Measurements from ENCODE around the gene CACFD1. TPM values are rescaled to one million over a fixed set of nuclear protein-coding genes. Genes with fewer than 3 reads are reported as not detected.

CACFD1 gene
- total and polyA plus RNA-seq, 7 donors, result 2.8 to 9.4 (median 7.1) TPM

DNA sequence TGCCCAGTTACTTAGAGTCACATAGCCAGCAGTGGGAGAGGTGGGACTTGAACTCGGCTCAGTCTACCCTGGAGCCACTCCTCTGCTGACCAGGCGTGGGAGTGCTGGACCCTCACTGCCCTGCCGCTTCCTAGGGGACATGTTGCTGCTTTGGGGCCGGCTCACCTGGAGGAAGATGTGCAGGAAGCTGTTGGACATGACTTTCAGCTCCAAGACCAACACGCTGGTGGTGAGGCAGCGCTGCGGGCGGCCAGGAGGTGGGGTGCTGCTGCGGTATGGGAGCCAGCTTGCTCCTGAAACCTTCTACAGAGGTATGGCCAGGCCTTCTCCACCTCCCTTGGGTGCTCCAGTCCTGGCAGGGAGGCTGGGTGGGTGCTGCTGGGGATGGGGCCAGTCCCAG is 3.4 kb upstream of the CACFD1 start:
- intact Hi-C loops (cut with DNase I), result no loop called here
- TF ChIP-seq, protein P1, sequence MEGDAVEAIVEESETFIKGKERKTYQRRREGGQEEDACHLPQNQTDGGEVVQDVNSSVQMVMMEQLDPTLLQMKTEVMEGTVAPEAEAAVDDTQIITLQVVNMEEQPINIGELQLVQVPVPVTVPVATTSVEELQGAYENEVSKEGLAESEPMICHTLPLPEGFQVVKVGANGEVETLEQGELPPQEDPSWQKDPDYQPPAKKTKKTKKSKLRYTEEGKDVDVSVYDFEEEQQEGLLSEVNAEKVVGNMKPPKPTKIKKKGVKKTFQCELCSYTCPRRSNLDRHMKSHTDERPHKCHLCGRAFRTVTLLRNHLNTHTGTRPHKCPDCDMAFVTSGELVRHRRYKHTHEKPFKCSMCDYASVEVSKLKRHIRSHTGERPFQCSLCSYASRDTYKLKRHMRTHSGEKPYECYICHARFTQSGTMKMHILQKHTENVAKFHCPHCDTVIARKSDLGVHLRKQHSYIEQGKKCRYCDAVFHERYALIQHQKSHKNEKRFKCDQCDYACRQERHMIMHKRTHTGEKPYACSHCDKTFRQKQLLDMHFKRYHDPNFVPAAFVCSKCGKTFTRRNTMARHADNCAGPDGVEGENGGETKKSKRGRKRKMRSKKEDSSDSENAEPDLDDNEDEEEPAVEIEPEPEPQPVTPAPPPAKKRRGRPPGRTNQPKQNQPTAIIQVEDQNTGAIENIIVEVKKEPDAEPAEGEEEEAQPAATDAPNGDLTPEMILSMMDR (IDR thresholded peaks at IDR 0.05), result no peak
- DNase-seq (no peak), ATAC-seq (no peak)
- Histone ChIP-seq H3K9me3 (no peaks in the 10 kb centered on the region), H3K4me1 (peaks cover 14% of the 10 kb centered on the region), H3K4me3 (no peak overlapping the region), H3K27me3 (ENCODE audit: insufficient read depth in 3 of 3, low read length in 2 of 3) (no peaks in the 10 kb centered on the region), H3K36me3 (ENCODE audit: insufficient read depth in 1 of 2, low read depth in 1 of 2) (peaks cover 0 to 6% of the 10 kb centered on the region in 2 donors), H3K27ac (no peak overlapping the region)
- WGBS, 3 donors, result 94 to 96% (median 95%) methylated on average over 9 of the region's 9 CpGs

DNA sequence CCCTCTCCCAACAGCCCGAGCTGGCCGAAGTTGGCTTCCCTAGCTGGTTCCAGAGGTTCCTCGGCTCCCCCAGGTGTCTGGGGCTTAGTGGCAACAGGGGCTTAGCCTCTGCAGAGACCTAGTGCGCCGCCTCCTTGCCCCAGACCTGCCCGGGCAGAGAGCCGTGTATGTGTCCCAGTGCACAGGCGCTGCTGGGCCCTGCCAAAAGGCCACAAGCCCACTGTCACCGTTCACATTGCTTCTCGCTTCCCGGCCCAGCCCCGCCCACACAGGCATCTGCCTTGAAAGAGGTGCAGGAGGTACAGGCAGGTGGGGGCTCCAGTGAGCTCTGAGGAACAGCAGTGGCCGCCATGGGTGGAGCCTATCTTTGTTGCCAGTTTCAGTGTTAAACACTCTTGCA is 2.5 kb upstream of the CACFD1 start:
- Histone ChIP-seq H3K9me3 (no peaks in the 10 kb centered on the region), H3K27me3 (ENCODE audit: insufficient read depth in 3 of 3, low read length in 2 of 3) (no peaks in the 10 kb centered on the region), H3K4me3 (no peak overlapping the region), H3K27ac (no peak overlapping the region), H3K4me1 (peaks cover 17% of the 10 kb centered on the region), H3K36me3 (ENCODE audit: insufficient read depth in 1 of 2, low read depth in 1 of 2) (peaks cover 0 to 6% of the 10 kb centered on the region in 2 donors)
- intact Hi-C loops (cut with DNase I), result no loop called here
- ATAC-seq (no peak), DNase-seq (no peak)
- TF ChIP-seq, protein P1 (IDR thresholded peaks at IDR 0.05), result no peak
- 86 to 90% (median 88%) methylated on average over 13 of the region's 13 CpGs for WGBS, 3 donors

DNA sequence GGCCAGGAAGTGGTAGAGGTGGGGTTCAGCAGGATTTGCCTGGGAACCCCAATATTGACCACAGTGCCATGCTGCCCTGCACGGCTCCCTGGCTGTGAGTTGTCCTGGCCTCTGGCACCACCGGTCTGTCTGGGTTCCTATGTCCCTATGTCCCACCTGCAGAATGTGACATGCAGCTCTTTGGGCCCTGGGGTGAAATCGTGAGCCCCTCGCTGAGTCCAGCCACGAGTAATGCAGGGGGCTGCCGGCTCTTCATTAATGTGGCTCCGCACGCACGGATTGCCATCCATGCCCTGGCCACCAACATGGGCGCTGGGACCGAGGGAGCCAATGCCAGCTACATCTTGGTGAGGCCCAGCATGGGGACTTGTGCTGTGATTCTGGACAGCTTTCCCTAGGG is 2.0 kb upstream of the CACFD1 start:
- H3K27ac ChIP-seq, result no peak overlapping the region
- peaks cover 17% of the 10 kb centered on the region for H3K4me1 ChIP-seq
- H3K36me3 ChIP-seq (ENCODE audit: insufficient read depth in 1 of 2, low read depth in 1 of 2), result peaks cover 0 to under 1% of the 10 kb centered on the region in 2 donors
- no peak overlapping the region for H3K4me3 ChIP-seq
- no peaks in the 10 kb centered on the region for H3K9me3 ChIP-seq
- TF ChIP-seq, protein P1 (IDR thresholded peaks at IDR 0.05), result no peak
- intact Hi-C loops (cut with DNase I), result loop anchor here in 1 of 2 donors (2.0 kb wide), 1 partner anchor 41 kb away; no protein-coding TSS in a partner anchor
- DNase-seq (no peak), ATAC-seq (no peak)
- no peaks in the 10 kb centered on the region for H3K27me3 ChIP-seq (ENCODE audit: insufficient read depth in 3 of 3, low read length in 2 of 3)
- WGBS, 3 donors, result 95 to 97% (median 95%) methylated on average over 11 of the region's 11 CpGs

DNA sequence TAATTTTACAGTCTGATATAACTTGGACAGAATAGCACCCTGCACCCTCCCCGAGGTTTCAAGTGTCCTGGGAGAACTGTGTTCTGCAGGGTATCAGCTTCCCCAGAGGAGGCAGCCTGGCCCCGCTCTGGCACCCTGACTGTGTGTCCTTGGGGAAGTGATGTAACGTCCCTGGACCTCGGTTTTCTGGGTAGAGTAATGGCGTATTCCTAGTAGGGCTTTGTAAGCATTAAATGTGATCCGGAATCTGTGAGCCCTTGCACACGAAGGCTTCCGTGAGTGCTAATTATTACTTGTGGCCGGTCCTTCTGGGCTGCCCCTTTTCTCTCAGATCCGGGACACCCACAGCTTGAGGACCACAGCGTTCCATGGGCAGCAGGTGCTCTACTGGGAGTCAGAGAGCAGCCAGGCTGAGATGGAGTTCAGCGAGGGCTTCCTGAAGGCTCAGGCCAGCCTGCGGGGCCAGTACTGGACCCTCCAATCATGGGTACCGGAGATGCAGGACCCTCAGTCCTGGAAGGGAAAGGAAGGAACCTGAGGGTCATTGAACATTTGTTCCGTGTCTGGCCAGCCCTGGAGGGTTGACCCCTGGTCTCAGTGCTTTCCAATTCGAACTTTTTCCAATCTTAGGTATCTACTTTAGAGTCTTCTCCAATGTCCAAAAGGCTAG is 1.0 kb upstream of the CACFD1 start:
- no peaks in the 10 kb centered on the region for H3K27me3 ChIP-seq (ENCODE audit: insufficient read depth in 3 of 3, low read length in 2 of 3)
- intact Hi-C loops (cut with DNase I), result loop anchor here in 1 of 2 donors (2.0 kb wide), 1 partner anchor 42 kb away; no protein-coding TSS in a partner anchor
- H3K27ac ChIP-seq, result peak overlapping the region; percentile 92
- WGBS, 3 donors, result 40 to 67% (median 53%) methylated on average over 16 of the region's 16 CpGs
- H3K36me3 ChIP-seq (ENCODE audit: insufficient read depth in 1 of 2, low read depth in 1 of 2), result peaks cover 0 to 4% of the 10 kb centered on the region in 2 donors
- no peaks in the 10 kb centered on the region for H3K9me3 ChIP-seq
- TF ChIP-seq, protein P1 (IDR thresholded peaks at IDR 0.05), result no peak
- DNase-seq (no peak), ATAC-seq (no peak)
- H3K4me3 ChIP-seq, result peak overlapping the region; percentile 93
- peaks cover 17% of the 10 kb centered on the region for H3K4me1 ChIP-seq

Data from psoas muscle (tissue), 8 donors.